ENCODE results near the gene SCAF1. TPM values are rescaled to one million over a fixed set of nuclear protein-coding genes. Genes with fewer than 3 reads are reported as not detected.

Gene SCAF1
- total and polyA plus RNA-seq, 9 of the 15 experiments (the other 6 are each of a cell fraction or from before 2014, with no cell fraction given): 0.20 to 79.0 (median 4.9) TPM

GRCh38 chr19:49664171-49665035 lies 22.4 kb downstream of the SCAF1 start (continued):
- TF ChIP-seq DACH1 (IDR thresholded peaks at IDR 0.05; ENCODE audit: partially characterized antibody) (no peak), MTF1 (CRISPR knock-in tag; IDR thresholded peaks at IDR 0.05; ENCODE audit: borderline replicate concordance) (no peak), ZBTB2 (IDR thresholded peaks at IDR 0.05) (no peak), BHLHE40 (IDR thresholded peaks at IDR 0.05; ENCODE audit: low read length) (peak; percentile 61), MTA3 (IDR thresholded peaks at IDR 0.05; ENCODE audit: borderline replicate concordance) (0 out of 2 replicates have a peak, but pooled peaks have one; percentile 28), DIDO1 (tag; IDR thresholded peaks at IDR 0.05; ENCODE audit: low read depth) (no peak), ZNF324 (CRISPR knock-in tag; IDR thresholded peaks at IDR 0.05) (no peak), RBFOX2 (IDR thresholded peaks at IDR 0.05; ENCODE audit: low read depth, low read length) (peak; percentile 77), MAX (CRISPR knock-in tag; IDR thresholded peaks at IDR 0.05) (peak; percentile 43), PTBP1 (IDR thresholded peaks at IDR 0.05; ENCODE audit: low read depth, low read length) (no peak), HES1 (IDR thresholded peaks at IDR 0.05; ENCODE audit: low read depth) (no peak), ELF1 (tag; IDR thresholded peaks at IDR 0.05) (no peak), L3MBTL2 (IDR thresholded peaks at IDR 0.05) (no peak), MNT (conservative IDR thresholded peaks at IDR 0.05) (peak; percentile 65 to 73), SIX5 (IDR thresholded peaks at IDR 0.05; ENCODE audit: borderline replicate concordance in 1 of 2, insufficient read depth in 1 of 2, low read depth in 1 of 2, low read length in 2 of 2) (no peak), GTF3C2 (IDR thresholded peaks at IDR 0.05; ENCODE audit: borderline replicate concordance, extremely low read depth, insufficient read length) (no peak), HLTF (IDR thresholded peaks at IDR 0.05) (no peak), USF2 (CRISPR knock-in tag; IDR thresholded peaks at IDR 0.05) (no peak), SREBF2 (CRISPR knock-in tag; IDR thresholded peaks at IDR 0.05) (0 out of 2 replicates have a peak, but pooled peaks have one; percentile 83)

Data from K562 (cell line).